HG02571 (cell line): ENCODE data around the gene LIN28A.
"Not testable (repeated sequence)": the region's sequence is repeated elsewhere in the genome, so short reads cannot be mapped to it uniquely, and the experiment has no call there.

Experiments used
- ATAC-seq: cut with Tn5 transposase; IDR thresholded peaks from one replicate; pipeline ENCODE4 v1.9.1; 2021; ENCODE audit warnings: mild to moderate bottlenecking, moderate library complexity; ENCODE audit not compliant: unreplicated experiment

The LIN28A gene

DNA sequence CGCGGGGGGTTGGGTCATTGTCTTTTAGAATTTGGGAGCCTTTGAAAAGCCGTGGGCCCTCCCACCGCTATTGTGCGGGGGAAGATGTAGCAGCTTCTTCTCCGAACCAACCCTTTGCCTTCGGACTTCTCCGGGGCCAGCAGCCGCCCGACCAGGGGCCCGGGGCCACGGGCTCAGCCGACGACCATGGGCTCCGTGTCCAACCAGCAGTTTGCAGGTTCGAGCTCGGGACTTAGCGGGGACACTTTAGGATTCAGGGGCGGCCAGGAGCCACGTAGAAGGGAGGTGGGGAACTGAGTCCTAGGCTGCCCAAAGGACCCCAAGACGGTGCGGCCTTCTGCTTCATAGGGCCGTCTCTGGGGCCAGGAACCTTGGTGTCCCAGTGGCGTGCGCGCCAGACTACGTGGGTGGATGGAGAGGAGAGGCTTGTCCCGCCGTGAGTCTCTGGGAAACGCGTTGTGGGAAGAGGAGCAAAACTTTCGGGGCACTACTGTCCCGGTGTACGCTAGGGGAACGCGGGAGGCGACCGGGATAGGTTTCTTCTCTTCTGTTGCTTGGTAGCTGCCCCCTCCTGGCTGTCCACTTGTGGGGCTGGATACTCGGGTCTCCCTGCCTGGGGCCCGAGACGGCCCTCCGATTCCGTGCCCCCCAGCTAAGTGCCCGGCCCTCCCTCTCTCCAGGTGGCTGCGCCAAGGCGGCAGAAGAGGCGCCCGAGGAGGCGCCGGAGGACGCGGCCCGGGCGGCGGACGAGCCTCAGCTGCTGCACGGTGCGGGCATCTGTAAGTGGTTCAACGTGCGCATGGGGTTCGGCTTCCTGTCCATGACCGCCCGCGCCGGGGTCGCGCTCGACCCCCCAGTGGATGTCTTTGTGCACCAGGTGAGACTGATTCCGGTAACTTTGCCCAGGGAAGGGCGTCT lies at the start of gene LIN28A:
TSS of gene LIN28A (plus strand) at position 112 of the 918 bp plus-strand sequence. CDS start at position 187, 75 bp downstream.
- no peak for ATAC-seq

GRCh38 chr1:26361605-26362122 lies 49.0 kb upstream of the LIN28A start:
- no peak for ATAC-seq

GRCh38 chr1:26362331-26362730 lies 48.3 kb upstream of the LIN28A start:
- ATAC-seq: no peak

DNA sequence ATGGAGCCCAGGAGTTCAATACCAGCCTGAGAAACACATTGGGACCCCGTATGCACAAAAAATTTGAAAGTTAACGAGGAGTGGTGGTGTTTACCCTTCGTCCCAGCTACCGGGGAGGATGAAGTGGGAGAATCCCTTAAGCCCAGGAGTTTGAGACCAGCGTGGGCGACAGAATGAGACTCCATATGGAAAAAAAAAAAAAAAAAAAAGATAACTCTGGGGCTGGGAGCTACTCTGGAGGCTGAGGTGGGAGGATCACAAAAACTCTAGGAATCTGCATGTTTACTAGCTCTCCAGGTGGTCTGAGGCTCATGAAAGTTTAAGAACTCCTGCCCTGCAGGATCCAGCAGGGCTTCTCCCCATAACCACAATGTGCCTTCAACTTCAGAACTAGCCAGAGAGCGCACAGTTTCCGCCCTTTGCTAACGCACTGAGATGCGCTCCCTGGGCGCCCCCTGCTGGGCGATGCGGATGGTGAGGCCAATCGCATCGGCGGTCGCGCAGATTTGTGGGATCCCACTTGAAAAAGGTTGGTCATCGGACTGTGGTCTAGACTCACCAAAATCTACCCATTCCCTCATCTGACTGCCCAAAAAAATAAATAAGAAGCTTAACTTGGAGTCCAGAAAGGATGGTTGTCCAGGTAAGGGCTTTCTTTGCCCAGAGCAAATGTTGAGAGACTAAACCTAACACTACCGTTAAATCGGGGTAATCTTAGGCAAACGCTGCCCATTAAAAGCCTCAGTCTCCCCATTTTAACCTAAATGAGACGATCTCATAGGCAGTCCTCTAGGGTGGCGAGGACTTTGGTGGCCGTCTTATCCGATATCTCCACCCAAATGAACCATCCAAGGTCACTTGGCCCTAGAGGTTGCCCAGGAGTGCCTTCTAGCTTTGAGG lies 46.8 kb upstream of the LIN28A start:
- no peak for ATAC-seq

DNA sequence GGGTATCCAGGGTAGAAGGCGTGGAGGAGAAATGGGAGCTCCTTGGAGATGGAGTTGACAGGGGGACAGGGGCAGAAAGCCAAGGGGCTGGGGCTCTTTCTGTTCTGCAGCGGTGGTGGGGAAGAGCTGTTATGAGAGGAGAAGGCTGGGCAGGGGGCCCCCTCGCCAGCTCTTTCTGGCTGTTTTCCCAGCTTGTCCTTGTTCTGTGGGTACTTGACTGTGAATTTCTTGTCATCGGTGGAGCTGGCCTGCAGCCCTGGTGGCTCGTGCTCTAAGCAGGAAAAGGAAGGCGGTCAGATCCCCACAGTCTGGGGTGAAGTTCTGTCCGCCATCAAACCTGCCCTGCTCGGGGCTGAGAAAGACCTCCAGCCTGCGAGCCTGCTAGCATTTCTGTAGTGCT lies 45.7 kb upstream of the LIN28A start:
- no peak for ATAC-seq

GRCh38 chr1:26367441-26367840 lies 43.2 kb upstream of the LIN28A start:
- no peak for ATAC-seq

GRCh38 chr1:26368006-26368405 lies 42.6 kb upstream of the LIN28A start:
- no peak for ATAC-seq

- no peak for ATAC-seq
Measured at GRCh38 chr1:26368486-26368885, 42.1 kb upstream of the LIN28A start.

- no peak for ATAC-seq
Measured at GRCh38 chr1:26370591-26371382, 39.8 kb upstream of the LIN28A start.

- no peak for ATAC-seq
Measured at GRCh38 chr1:26372039-26372438, 38.6 kb upstream of the LIN28A start.

GRCh38 chr1:26372611-26373010 lies 38.0 kb upstream of the LIN28A start, which contains the start of gene ZNF683:
TSS of gene ZNF683 (minus strand) at chr1:26372750. CDS start at chr1:26368571, 4,179 bp downstream.
- ATAC-seq: not testable (repeated sequence)

DNA sequence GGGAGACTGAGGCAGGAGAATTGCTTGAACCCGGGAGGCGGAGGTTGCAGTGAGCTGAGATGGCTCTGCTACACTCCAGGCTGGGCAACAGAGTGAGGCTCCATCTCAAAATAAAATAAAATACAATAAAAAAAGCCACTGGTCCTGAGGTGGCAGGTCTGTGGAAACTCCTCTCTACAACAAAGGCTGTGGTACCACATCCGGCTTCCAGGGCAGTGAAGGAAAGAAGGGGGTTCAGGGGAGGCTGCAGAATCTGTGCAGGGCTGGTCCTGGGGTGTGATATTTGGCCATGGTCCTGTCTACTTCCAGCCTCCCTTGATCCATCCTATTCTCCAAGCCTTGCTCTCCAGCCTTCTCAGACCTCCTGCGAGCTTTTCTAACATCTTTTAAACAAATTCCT lies 37.3 kb upstream of the LIN28A start:
- no peak for ATAC-seq

GRCh38 chr1:26373789-26374188 lies 36.8 kb upstream of the LIN28A start:
- no peak for ATAC-seq

- ATAC-seq: not testable (repeated sequence)
Measured at GRCh38 chr1:26374361-26374760, 36.3 kb upstream of the LIN28A start.

- no peak for ATAC-seq
Measured at GRCh38 chr1:26375081-26375480, 35.5 kb upstream of the LIN28A start.

- ATAC-seq: no peak
Measured at GRCh38 chr1:26376050-26376449, 34.6 kb upstream of the LIN28A start.

- ATAC-seq: peak; percentile 56
Measured at GRCh38 chr1:26378088-26378878, 32.3 kb upstream of the LIN28A start.

DNA sequence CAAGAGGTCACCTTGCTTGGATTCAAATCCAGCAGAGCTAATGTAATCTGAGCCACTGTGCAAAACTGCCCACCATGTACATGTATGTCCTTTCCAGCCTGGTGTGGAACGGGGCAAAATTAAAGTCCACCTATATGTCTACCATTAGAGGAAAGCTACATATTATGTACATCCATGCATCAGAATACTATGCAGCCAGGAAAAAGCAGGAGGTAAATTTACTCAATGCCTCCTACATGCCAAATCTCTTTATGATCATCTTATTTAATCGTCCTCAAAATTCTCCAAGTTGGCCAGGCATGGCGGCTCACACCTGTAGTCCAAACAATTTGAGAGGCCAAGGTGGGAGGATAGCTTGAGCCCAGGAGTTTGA lies 31.8 kb upstream of the LIN28A start:
- no peak for ATAC-seq

DNA sequence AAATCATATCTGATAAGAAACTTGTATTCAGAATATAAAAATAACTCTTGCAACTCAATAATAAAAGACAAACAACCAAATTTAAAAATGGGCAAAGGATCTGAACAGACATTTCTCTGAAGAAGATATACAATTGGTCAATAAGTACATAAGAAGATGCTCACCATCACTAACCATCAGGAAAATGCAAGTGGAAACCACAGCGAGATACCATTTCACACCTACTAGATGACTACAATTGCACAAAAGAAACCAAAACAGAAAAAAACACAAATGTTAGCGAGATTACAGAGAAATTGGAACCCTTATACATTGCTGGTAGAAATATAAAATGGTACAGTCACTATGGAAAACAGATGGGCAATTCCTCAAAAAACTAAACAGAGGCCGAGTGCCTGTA lies 26.5 kb upstream of the LIN28A start:
- no peak for ATAC-seq

GRCh38 chr1:26385063-26385462 lies 25.6 kb upstream of the LIN28A start:
- not testable (repeated sequence) for ATAC-seq
